AG08396 (cell line): ENCODE results near the gene CALHM1.
"Not testable (repeated sequence)": the region's sequence is repeated elsewhere in the genome, so short reads cannot be mapped to it uniquely, and the experiment has no call there.

Experiments used
- DNase-seq: peaks from one replicate; pipeline ENCODE4 v3.0.0; 2012; ENCODE audit warnings: low spot score, mixed read lengths

Gene CALHM1

GRCh38 chr10:103458720-103459119 is at the start of gene CALHM1:
Gene CALHM1 (minus strand): TSS chr10:103458900. CDS start chr10:103458751, 149 bp downstream.
- DNase-seq = no peak

GRCh38 chr10:103507235-103508191 is 48.8 kb upstream of the CALHM1 start:
- DNase-seq = no peak

GRCh38 chr10:103506061-103506460 is 47.4 kb upstream of the CALHM1 start:
- no peak for DNase-seq

GRCh38 chr10:103504181-103504783 is 45.6 kb upstream of the CALHM1 start:
- peak; percentile 62 for DNase-seq

GRCh38 chr10:103503777-103504176 is 45.1 kb upstream of the CALHM1 start:
- DNase-seq = not testable (repeated sequence)

GRCh38 chr10:103502849-103503660 is 44.4 kb upstream of the CALHM1 start:
- DNase-seq = no peak

GRCh38 chr10:103501186-103501585 is 42.5 kb upstream of the CALHM1 start:
- DNase-seq = no peak

GRCh38 chr10:103500481-103500880 is 41.8 kb upstream of the CALHM1 start:
- no peak for DNase-seq

GRCh38 chr10:103499881-103500280 is 41.2 kb upstream of the CALHM1 start:
- DNase-seq = no peak

GRCh38 chr10:103498936-103499638 is 40.4 kb upstream of the CALHM1 start:
- DNase-seq = no peak

GRCh38 chr10:103497161-103497915 is 38.6 kb upstream of the CALHM1 start:
- no peak for DNase-seq

GRCh38 chr10:103495321-103495720 is 36.6 kb upstream of the CALHM1 start:
- no peak for DNase-seq

- DNase-seq = peak; percentile 39
These were observed 35.5 kb upstream of the CALHM1 start for GRCh38 chr10:103493916-103494877.

- peak; percentile 42 for DNase-seq
These were observed 34.7 kb upstream of the CALHM1 start, which contains the start of gene NEURL1 for GRCh38 chr10:103493362-103493915. Gene NEURL1 (plus strand): TSS chr10:103493705. CDS start chr10:103494388, 683 bp downstream.

GRCh38 chr10:103492655-103493261 is 34.1 kb upstream of the CALHM1 start:
- DNase-seq = no peak

- peak; percentile 87 for DNase-seq
These were observed 33.1 kb upstream of the CALHM1 start for GRCh38 chr10:103491729-103492364.

- no peak for DNase-seq
These were observed 32.2 kb upstream of the CALHM1 start for GRCh38 chr10:103490986-103491314.

GRCh38 chr10:103487410-103487708 is 28.7 kb upstream of the CALHM1 start:
- no peak for DNase-seq
